Superior temporal gyrus (tissue), 1 donor: ENCODE data around the gene GLOD5.
A peak's percentile ranks its signal among the peaks of the same experiment; 100 is the strongest.

Source experiments
- DNase-seq: peaks from one replicate; pipeline ENCODE4 v3.0.0-alpha.2; 2016; ENCODE audit errors: extremely low spot score

GLOD5 gene

GRCh38 chrX:48761674-48762471, at the start of gene GLOD5:
TSS of gene GLOD5 (plus strand) at chrX:48761747. CDS start at chrX:48761791, 44 bp downstream.
- DNase-seq: no peak

- DNase-seq: no peak
These were observed 49.5 kb upstream of the GLOD5 start for GRCh38 chrX:48711929-48712505.

GRCh38 chrX:48713847-48714246, 47.7 kb upstream of the GLOD5 start:
- DNase-seq: no peak

GRCh38 chrX:48714573-48714972, 47.0 kb upstream of the GLOD5 start:
- DNase-seq: no peak

GRCh38 chrX:48715072-48715471, 46.5 kb upstream of the GLOD5 start:
- DNase-seq: no peak

- DNase-seq: no peak
These were observed 45.6 kb upstream of the GLOD5 start for GRCh38 chrX:48715876-48716502.

- no peak for DNase-seq
These were observed 41.6 kb upstream of the GLOD5 start for GRCh38 chrX:48719958-48720357.

GRCh38 chrX:48720577-48721250, 40.8 kb upstream of the GLOD5 start:
- DNase-seq: no peak

GRCh38 chrX:48721916-48722315, 39.6 kb upstream of the GLOD5 start:
- no peak for DNase-seq

GRCh38 chrX:48726596-48726995, 35.0 kb upstream of the GLOD5 start:
- DNase-seq: no peak

- DNase-seq: no peak
These were observed 32.9 kb upstream of the GLOD5 start for GRCh38 chrX:48728653-48729052.

GRCh38 chrX:48736303-48736702, 25.2 kb upstream of the GLOD5 start:
- DNase-seq: peak; percentile 8

- DNase-seq: no peak
These were observed 24.7 kb upstream of the GLOD5 start for GRCh38 chrX:48736878-48737212.

- DNase-seq: peak; percentile 96
These were observed 24.2 kb upstream of the GLOD5 start for GRCh38 chrX:48737213-48737938.

- DNase-seq: peak; percentile 14
These were observed 23.6 kb upstream of the GLOD5 start for GRCh38 chrX:48737940-48738339.

GRCh38 chrX:48741834-48742233, 19.7 kb upstream of the GLOD5 start:
- no peak for DNase-seq

GRCh38 chrX:48745222-48745621, 16.3 kb upstream of the GLOD5 start:
- no peak for DNase-seq

- DNase-seq: no peak
These were observed 14.0 kb upstream of the GLOD5 start for GRCh38 chrX:48747415-48748016.

- DNase-seq: no peak
These were observed 12.4 kb upstream of the GLOD5 start for GRCh38 chrX:48749182-48749581.

- no peak for DNase-seq
These were observed 10.2 kb upstream of the GLOD5 start for GRCh38 chrX:48751343-48751742.

- DNase-seq: no peak
These were observed 9.0 kb upstream of the GLOD5 start for GRCh38 chrX:48752498-48752897.
